HepG2 (cell line): ENCODE measurements around the gene ARHGEF12. TPM values are rescaled to one million over a fixed set of nuclear protein-coding genes. Genes with fewer than 3 reads are reported as not detected.

Source experiments
- ARID4A ChIP-seq: sonication (generic); formaldehyde crosslinking; IDR thresholded peaks from 2 replicates; pipeline ENCODE4 v1.5.0; 2020; ENCODE audit warnings: mild to moderate bottlenecking, missing genetic modification reagents, borderline replicate concordance
- PRPF4 ChIP-seq: fragments of 200-400 bp; formaldehyde crosslinking; IDR thresholded peaks from 2 replicates; pipeline ENCODE4 v1.6.1; 2016; ENCODE audit warnings: low read length, low read depth; ENCODE audit not compliant: poor library complexity, severe bottlenecking
- ZBTB20 ChIP-seq: sonication (generic); formaldehyde crosslinking; IDR thresholded peaks from 2 replicates; pipeline ENCODE4 v1.8.1; 2023; ENCODE audit warnings: missing genetic modification reagents, low read depth, mild to moderate bottlenecking, borderline replicate concordance
- ZNF138 ChIP-seq: sonication (generic); formaldehyde crosslinking; IDR thresholded peaks from 2 replicates; pipeline ENCODE4 v1.5.0; 2020; ENCODE audit warnings: mild to moderate bottlenecking, low read depth, missing genetic modification reagents
- ZNF205 ChIP-seq: IDR thresholded peaks from 2 replicates; pipeline ENCODE4 v1.6.1; 2018; ENCODE audit warnings: missing biosample characterization, missing genetic modification reagents
- ZNF318 ChIP-seq: sonication (generic); formaldehyde crosslinking; IDR thresholded peaks from 2 replicates; pipeline ENCODE4 v1.4.0; 2020; ENCODE audit warnings: mild to moderate bottlenecking, missing genetic modification reagents
- polyA plus RNA-seq, 8 experiments: library from polyadenylated mRNA; depleted of rRNA in 3 of 8; stranded (reverse) in 7 of 8; unstranded in 1 of 8; fragments of >200 nt; fragmentation: Illumina TruSeq in 4 of 8; extraction: Trizol in 4 of 8; gene quantifications; 2 replicates each; pipeline versions ENCODE4 v1.2.1 to v1.2.3, GENCODE V29; 2011 to 2016; ENCODE audit warnings: low read depth in 4 of 8, missing spikeins in 1 of 8, mixed read lengths in 1 of 8; ENCODE audit not compliant: insufficient read depth in 1 of 8
- total RNA-seq, 5 experiments: library from RNA; depleted of rRNA; stranded (reverse); fragments of >200 nt; fragmentation: Illumina TruSeq; extraction: Trizol; gene quantifications; 2 replicates each; pipeline ENCODE4 v1.2.3, GENCODE V29; 2016; ENCODE audit warnings: low read depth in 1 of 5
- TF ChIP-seq, protein P1 (sequence below): sonication (generic); formaldehyde crosslinking; conservative IDR thresholded peaks from 2 replicates; pipeline ENCODE4 v1.4.0; 2020; ENCODE audit warnings: mild to moderate bottlenecking, missing genetic modification reagents, moderate library complexity

The ARHGEF12 gene
- total and polyA plus RNA-seq, 2 of the 13 experiments (the other 11 are each of a cell fraction or from before 2014, with no cell fraction given), result 17.9 to 54.4 TPM

DNA sequence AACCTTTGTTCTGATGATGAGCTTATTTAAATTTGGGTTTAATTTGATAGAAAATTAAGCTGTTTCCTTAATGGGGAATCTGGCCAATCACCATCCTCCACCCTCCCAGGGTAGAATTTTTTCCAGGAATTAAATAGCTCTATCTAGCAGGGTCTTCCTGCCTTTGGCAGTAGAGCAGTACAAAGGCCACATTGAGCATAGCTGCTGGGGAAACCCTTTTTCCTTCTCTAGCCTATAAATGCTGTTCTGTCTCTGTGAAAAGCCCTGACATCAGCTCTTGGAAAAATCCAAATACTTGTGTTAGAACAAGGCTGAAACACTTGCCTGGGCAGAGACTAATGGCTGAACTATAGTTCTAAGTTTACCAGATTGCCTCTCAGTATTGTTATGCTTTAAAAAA lies 55.1 kb downstream of the ARHGEF12 start (continued):
- TF ChIP-seq ZNF318 (CRISPR knock-in tag) (no peak), ZBTB20 (CRISPR knock-in tag) (0 out of 2 replicates have a peak, but pooled peaks have one; percentile 24), PRPF4 (no peak), ARID4A (CRISPR knock-in tag) (no peak), ZNF205 (CRISPR knock-in tag) (0 out of 2 replicates have a peak, but pooled peaks have one; percentile 36), ZNF138 (CRISPR knock-in tag) (no peak)
- TF ChIP-seq, protein P1, sequence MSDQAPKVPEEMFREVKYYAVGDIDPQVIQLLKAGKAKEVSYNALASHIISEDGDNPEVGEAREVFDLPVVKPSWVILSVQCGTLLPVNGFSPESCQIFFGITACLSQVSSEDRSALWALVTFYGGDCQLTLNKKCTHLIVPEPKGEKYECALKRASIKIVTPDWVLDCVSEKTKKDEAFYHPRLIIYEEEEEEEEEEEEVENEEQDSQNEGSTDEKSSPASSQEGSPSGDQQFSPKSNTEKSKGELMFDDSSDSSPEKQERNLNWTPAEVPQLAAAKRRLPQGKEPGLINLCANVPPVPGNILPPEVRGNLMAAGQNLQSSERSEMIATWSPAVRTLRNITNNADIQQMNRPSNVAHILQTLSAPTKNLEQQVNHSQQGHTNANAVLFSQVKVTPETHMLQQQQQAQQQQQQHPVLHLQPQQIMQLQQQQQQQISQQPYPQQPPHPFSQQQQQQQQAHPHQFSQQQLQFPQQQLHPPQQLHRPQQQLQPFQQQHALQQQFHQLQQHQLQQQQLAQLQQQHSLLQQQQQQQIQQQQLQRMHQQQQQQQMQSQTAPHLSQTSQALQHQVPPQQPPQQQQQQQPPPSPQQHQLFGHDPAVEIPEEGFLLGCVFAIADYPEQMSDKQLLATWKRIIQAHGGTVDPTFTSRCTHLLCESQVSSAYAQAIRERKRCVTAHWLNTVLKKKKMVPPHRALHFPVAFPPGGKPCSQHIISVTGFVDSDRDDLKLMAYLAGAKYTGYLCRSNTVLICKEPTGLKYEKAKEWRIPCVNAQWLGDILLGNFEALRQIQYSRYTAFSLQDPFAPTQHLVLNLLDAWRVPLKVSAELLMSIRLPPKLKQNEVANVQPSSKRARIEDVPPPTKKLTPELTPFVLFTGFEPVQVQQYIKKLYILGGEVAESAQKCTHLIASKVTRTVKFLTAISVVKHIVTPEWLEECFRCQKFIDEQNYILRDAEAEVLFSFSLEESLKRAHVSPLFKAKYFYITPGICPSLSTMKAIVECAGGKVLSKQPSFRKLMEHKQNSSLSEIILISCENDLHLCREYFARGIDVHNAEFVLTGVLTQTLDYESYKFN (CRISPR knock-in tag), result peak; percentile 66
